Measurements from ENCODE around the gene FAM184A.

- TF ChIP-seq CTCF (IDR thresholded peaks at IDR 0.05) (no peak), POLR2A (IDR thresholded peaks at IDR 0.05) (no peak)
Observed at GRCh38 chr6:119040229-119040628, 38.2 kb downstream of the FAM184A start.
